Brain microvascular endothelial cell (primary cell): ENCODE measurements around the gene MSI2.

Experiments used
- DNase-seq: peaks from one replicate; pipeline ENCODE4 v3.0.0-alpha.2; 2020
- H3K27ac ChIP-seq: fragments of 250-450 bp; sonication (Bioruptor Pico); 2 replicates; pipeline ENCODE4 v1.5.1; 2020; ENCODE audit warnings: mild to moderate bottlenecking, moderate library complexity
- H3K27me3 ChIP-seq: fragments of 250-450 bp; sonication (Bioruptor Pico); replicated peaks from 2 replicates; pipeline ENCODE4 v1.5.1; 2020; ENCODE audit warnings: mild to moderate bottlenecking
- H3K36me3 ChIP-seq: fragments of 250-450 bp; sonication (Bioruptor Pico); replicated peaks from 2 replicates; pipeline ENCODE4 v1.5.1; 2020; ENCODE audit warnings: mild to moderate bottlenecking
- H3K4me3 ChIP-seq: 2 replicates; pipeline ENCODE4 v1.5.1; 2011; ENCODE audit warnings: low read depth, mild to moderate bottlenecking, control low read depth, low read length, moderate library complexity
- in situ Hi-C: cut with HindIII; loops from 2 replicates; pipeline ENCODE4 v1.10.0; 2017; ENCODE audit warnings: low sequenced_read_pairs, low pct_ligation_motif_present
- TF ChIP-seq, protein P1 (sequence below): IDR thresholded peaks from 2 replicates; pipeline ENCODE4 v1.5.1; 2011; ENCODE audit warnings: low read depth, mild to moderate bottlenecking, moderate library complexity, low read length, control low read depth, inconsistent platforms; ENCODE audit errors: missing control alignments

Gene MSI2

DNA sequence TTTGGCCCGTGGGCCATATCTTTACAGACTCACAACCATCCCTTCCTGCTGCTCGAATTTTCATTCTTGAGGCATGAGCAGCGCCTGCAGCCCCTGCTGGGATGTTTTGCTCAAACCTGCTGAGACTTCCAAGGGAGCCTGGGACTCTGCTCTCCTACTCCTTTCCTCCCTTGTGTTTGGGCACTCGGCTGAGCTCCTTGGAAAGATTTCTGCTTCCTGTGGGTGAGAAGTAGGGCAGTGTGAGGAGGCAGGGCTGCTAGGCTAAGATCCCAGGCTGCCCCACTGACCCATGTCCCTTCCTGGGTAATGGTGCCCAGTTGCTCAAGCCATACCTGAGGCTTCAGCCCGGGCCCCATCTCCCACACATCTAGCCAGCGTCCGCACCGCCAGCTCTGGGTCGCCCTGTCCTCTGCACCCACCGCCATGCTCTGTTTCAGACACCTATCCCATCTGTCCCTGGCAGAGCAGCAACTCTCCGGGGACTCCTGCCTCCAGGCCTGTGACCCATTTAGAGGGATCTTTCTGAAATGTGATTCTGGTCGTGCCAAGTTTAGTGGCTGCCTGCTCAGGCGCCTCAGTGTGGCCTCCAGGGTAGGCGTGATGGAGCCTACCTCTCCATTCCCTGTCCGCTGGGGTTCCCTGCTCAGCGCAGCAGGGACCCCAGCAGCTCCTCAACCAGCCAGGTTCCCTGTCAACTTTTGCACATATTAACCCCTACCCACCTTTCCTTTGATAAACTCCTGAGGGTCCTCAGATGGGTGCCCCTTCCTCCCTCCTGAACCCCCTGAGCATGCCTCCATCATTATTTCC lies 298.7 kb downstream of the MSI2 start:
- in situ Hi-C loops: no loop called here
- no peak overlapping the region for H3K27ac ChIP-seq
- TF ChIP-seq, protein P1, sequence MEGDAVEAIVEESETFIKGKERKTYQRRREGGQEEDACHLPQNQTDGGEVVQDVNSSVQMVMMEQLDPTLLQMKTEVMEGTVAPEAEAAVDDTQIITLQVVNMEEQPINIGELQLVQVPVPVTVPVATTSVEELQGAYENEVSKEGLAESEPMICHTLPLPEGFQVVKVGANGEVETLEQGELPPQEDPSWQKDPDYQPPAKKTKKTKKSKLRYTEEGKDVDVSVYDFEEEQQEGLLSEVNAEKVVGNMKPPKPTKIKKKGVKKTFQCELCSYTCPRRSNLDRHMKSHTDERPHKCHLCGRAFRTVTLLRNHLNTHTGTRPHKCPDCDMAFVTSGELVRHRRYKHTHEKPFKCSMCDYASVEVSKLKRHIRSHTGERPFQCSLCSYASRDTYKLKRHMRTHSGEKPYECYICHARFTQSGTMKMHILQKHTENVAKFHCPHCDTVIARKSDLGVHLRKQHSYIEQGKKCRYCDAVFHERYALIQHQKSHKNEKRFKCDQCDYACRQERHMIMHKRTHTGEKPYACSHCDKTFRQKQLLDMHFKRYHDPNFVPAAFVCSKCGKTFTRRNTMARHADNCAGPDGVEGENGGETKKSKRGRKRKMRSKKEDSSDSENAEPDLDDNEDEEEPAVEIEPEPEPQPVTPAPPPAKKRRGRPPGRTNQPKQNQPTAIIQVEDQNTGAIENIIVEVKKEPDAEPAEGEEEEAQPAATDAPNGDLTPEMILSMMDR: no peak
- no peak for DNase-seq
- H3K36me3 ChIP-seq: no peaks in the 10 kb centered on the region
- no peak overlapping the region for H3K4me3 ChIP-seq
- H3K27me3 ChIP-seq: no peaks in the 10 kb centered on the region

DNA sequence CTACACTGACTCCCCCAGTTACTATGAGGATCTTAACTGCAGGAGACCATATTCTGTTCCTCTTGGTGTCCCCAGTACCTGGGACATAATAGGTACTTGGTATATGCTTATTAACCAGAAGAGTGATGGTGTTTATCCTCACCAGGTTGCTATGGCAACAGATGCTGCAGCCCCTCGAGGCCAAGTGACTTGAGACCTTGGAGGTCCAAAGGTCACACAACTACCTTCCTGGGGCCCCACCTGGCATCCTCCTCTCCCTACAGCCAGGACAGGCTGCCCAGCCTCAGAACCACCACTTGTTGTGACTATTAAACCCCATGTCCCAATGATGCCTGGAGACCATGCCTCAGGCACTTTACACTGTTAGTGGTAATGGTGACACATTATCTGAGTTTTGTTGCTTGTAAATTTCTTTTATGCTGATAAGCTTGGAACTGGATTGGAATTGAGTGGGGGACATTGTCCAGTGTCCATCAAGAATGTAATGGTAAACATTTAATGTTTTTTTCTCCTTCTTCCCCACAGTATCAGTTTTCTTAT lies 299.4 kb downstream of the MSI2 start:
- Histone ChIP-seq H3K36me3 (no peaks in the 10 kb centered on the region), H3K4me3 (no peak overlapping the region), H3K27ac (no peak overlapping the region), H3K27me3 (no peaks in the 10 kb centered on the region)
- DNase-seq: no peak
- in situ Hi-C loops: no loop called here
- TF ChIP-seq, protein P1: no peak

- no peaks in the 10 kb centered on the region for H3K27me3 ChIP-seq
- no peak overlapping the region for H3K27ac ChIP-seq
- H3K36me3 ChIP-seq: no peaks in the 10 kb centered on the region
- H3K4me3 ChIP-seq: no peak overlapping the region
- TF ChIP-seq, protein P1: no peak
- no peak for DNase-seq
- in situ Hi-C loops: no loop called here
Measured at GRCh38 chr17:57556320-57556719, 300.0 kb downstream of the MSI2 start.

DNA sequence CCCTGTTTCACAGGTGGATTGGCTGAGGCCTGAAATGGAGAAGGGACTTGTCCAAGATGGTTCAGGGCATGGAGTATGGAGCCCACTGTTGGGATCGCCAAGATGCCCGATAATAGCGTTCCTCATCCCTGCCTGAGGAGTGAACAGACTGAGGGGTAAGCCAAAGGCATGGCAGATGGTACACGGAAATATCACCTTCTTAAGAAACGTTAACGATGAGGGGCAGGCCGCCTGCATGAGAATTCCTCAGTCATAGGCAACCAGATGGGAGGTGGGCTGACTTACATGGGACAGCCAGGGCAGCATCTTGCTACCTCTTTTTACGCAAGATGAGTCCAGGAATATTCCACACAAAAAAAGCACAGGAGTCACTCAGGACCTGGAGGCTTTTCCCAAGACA lies 300.7 kb downstream of the MSI2 start:
- TF ChIP-seq, protein P1: no peak
- no peak for DNase-seq
- H3K27ac ChIP-seq: no peak overlapping the region
- no peaks in the 10 kb centered on the region for H3K36me3 ChIP-seq
- in situ Hi-C loops: no loop called here
- no peak overlapping the region for H3K4me3 ChIP-seq
- no peaks in the 10 kb centered on the region for H3K27me3 ChIP-seq

DNA sequence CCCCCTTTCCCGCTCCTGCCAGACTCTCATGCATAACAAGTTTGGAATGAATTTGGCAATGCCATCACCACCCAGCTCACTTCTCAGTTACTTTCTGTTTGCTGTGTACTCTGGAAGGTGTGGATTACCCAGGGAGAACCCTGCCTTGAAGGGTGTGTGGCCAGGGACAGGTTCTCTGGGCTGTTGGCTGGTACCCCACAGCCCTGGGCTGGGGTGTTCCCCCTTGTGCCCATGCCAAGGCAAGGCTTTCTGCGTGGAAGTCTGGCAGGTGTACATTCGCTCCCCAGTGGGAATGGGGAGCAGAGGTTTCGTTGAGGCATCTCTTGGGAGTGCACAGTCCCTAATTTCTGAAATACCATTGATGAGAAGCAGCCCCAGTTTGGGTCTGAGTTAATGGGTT lies 301.1 kb downstream of the MSI2 start:
- TF ChIP-seq, protein P1: no peak
- no peaks in the 10 kb centered on the region for H3K27me3 ChIP-seq
- no peak overlapping the region for H3K27ac ChIP-seq
- H3K36me3 ChIP-seq: no peaks in the 10 kb centered on the region
- in situ Hi-C loops: no loop called here
- no peak overlapping the region for H3K4me3 ChIP-seq
- DNase-seq: no peak
